Sigmoid colon (tissue), 7 donors: ENCODE results near the gene ANXA3. TPM values are rescaled to one million over a fixed set of nuclear protein-coding genes. Genes with fewer than 3 reads are reported as not detected.

Experiments used
- DNase-seq: peaks from one replicate; pipeline ENCODE4 v3.0.0-alpha.2; 2019
- H3K27ac ChIP-seq, 4 donors: fragments of 200-600 bp; sonication (generic); one replicate each; pipeline ENCODE4 v1.5.1; 2016 to 2019; ENCODE audit warnings: mild to moderate bottlenecking in 1 of 4
- H3K27me3 ChIP-seq, 3 donors: fragments of 200-600 bp; sonication (generic); one replicate each; pipeline ENCODE4 v1.5.1; 2019; ENCODE audit warnings: mild to moderate bottlenecking in 1 of 3
- H3K36me3 ChIP-seq, 4 donors: fragments of 200-600 bp; sonication (generic); one replicate each; pipeline ENCODE4 v1.5.1; 2016 to 2019
- H3K4me1 ChIP-seq, 4 donors: fragments of 200-600 bp; sonication (generic); one replicate each; pipeline ENCODE4 v1.5.1; 2017 to 2019
- H3K4me3 ChIP-seq, 4 donors: fragments of 200-600 bp; sonication (generic); one replicate each; pipeline ENCODE4 v1.5.1; 2017 to 2019; ENCODE audit warnings: mild to moderate bottlenecking in 2 of 4, moderate library complexity in 1 of 4
- H3K9me3 ChIP-seq, 4 donors: fragments of 200-600 bp in 3 of 4; sonication (generic) in 3 of 4; one replicate each; pipeline versions ENCODE4 v1.5.1 to v1.6.1; 2013 to 2019
- CTCF ChIP-seq, 4 experiments: fragments of 450-650 bp in 3 of 4; fragments of 200-600 bp in 1 of 4; IDR thresholded peaks; one replicate each; pipeline ENCODE4 v1.5.1; 2016 to 2019; ENCODE audit warnings: antibody characterized with exemption in 4 of 4, mild to moderate bottlenecking in 3 of 4, moderate library complexity in 2 of 4
- EP300 ChIP-seq, 4 donors: sonication (generic); formaldehyde crosslinking; IDR thresholded peaks; one replicate each; pipeline ENCODE4 v1.6.1; 2017; ENCODE audit warnings: antibody characterized with exemption in 4 of 4
- POLR2A ChIP-seq, 2 donors: fragments of 450-650 bp; IDR thresholded peaks; one replicate each; pipeline ENCODE4 v1.6.1; 2016; ENCODE audit warnings: antibody characterized with exemption in 2 of 2, mild to moderate bottlenecking in 2 of 2, moderate library complexity in 2 of 2
- POLR2AphosphoS5 ChIP-seq, 4 donors: sonication (generic); formaldehyde crosslinking; IDR thresholded peaks; one replicate each; pipeline ENCODE4 v1.6.1; 2017; ENCODE audit warnings: antibody characterized with exemption in 4 of 4
- WGBS, 2 donors: extraction: QIAGEN DNeasy Blood & Tissue Kit; methylation state at CpG; one replicate each; pipeline ENCODE4 v1.1.7; 2013; 5-methylcytosine and 5-hydroxymethylcytosine counted together
- intact Hi-C: fragments of 100-400 bp; cut with DNase I; formaldehyde crosslinking; loops from one replicate; pipeline ENCODE4 v1.15.1; 2023
- polyA plus RNA-seq, 3 donors: library from polyadenylated mRNA; stranded (reverse); fragments of 200-250 nt; gene quantifications; one replicate each; pipeline ENCODE4 v1.2.3, GENCODE V29; 2013
- total RNA-seq, 4 donors: library from RNA; depleted of rRNA; stranded (reverse); fragments of >200 nt; gene quantifications; one replicate each; pipeline ENCODE4 v1.1.0, GENCODE V29; 2016
- donor health status: healthy with polysubstance abuse.
- donor health status: Bipolar disorder and iron deficiency.
- donor health status: healthy.

Gene ANXA3
- total and polyA plus RNA-seq, 7 donors, result 17.8 to 109 (median 46.4) TPM

- TF ChIP-seq POLR2A (IDR thresholded peaks at IDR 0.05) (no peak), CTCF (IDR thresholded peaks at IDR 0.05) (peak; percentile 84 to 99 (median 93)), POLR2AphosphoS5 (IDR thresholded peaks at IDR 0.05) (no peak), EP300 (IDR thresholded peaks at IDR 0.05) (no peak)
- H3K27ac ChIP-seq, result peak overlapping the region; percentile 79 to 83 (median 80)
- WGBS, 2 donors, result 38% methylated on average over 4 of the region's 4 CpGs
- peak; percentile 76 for DNase-seq
- intact Hi-C loops, result loop anchor here (1.0 to 10.0 kb wide), 2 partner anchors 130 to 220 kb away; no protein-coding TSS in a partner anchor
- H3K36me3 ChIP-seq, result no peaks in the 10 kb centered on the region
- H3K9me3 ChIP-seq, result no peaks in the 10 kb centered on the region
- no peaks in the 10 kb centered on the region for H3K27me3 ChIP-seq
- no peak overlapping the region for H3K4me3 ChIP-seq
- peaks cover 0 to 23% (median 18%) of the 10 kb centered on the region in 4 donors for H3K4me1 ChIP-seq
Observed at GRCh38 chr4:78644744-78645330, 93.3 kb downstream of the ANXA3 start.

- H3K36me3 ChIP-seq, result no peaks in the 10 kb centered on the region
- H3K9me3 ChIP-seq, result no peaks in the 10 kb centered on the region
- no peak for TF ChIP-seq EP300 (IDR thresholded peaks at IDR 0.05)
- no peak for TF ChIP-seq CTCF (IDR thresholded peaks at IDR 0.05)
- TF ChIP-seq POLR2AphosphoS5 (IDR thresholded peaks at IDR 0.05), result peak; percentile 26 to 57 (median 42)
- H3K27ac ChIP-seq, result peak overlapping the region; percentile 79 to 83 (median 80)
- intact Hi-C loops, result loop anchor here (10.0 kb wide), 1 partner anchor 219 kb away; no protein-coding TSS in a partner anchor
- H3K4me1 ChIP-seq, result peaks cover 0 to 23% (median 18%) of the 10 kb centered on the region in 4 donors
- DNase-seq, result peak; percentile 94
- WGBS, 2 donors, result 45 to 55% methylated on average over 10 of the region's 10 CpGs
- no peaks in the 10 kb centered on the region for H3K27me3 ChIP-seq
- H3K4me3 ChIP-seq, result peak overlapping the region in 1 of 4 donors; percentile 8
Observed at GRCh38 chr4:78645853-78646757, 94.5 kb downstream of the ANXA3 start.

GRCh38 chr4:78647272-78647671, 95.7 kb downstream of the ANXA3 start:
- Histone ChIP-seq H3K27ac (peak overlapping the region in 2 of 4 donors; percentile 81 to 83), H3K27me3 (no peaks in the 10 kb centered on the region), H3K4me1 (peaks cover 0 to 23% (median 20%) of the 10 kb centered on the region in 4 donors), H3K4me3 (no peak overlapping the region), H3K36me3 (no peaks in the 10 kb centered on the region), H3K9me3 (no peaks in the 10 kb centered on the region)
- WGBS, 2 donors, result 25 to 66% methylated on average over 2 of the region's 2 CpGs
- no peak for DNase-seq
- no peak for TF ChIP-seq CTCF (IDR thresholded peaks at IDR 0.05)
- no peak for TF ChIP-seq POLR2A (IDR thresholded peaks at IDR 0.05)
- TF ChIP-seq EP300 (IDR thresholded peaks at IDR 0.05), result no peak
- no peak for TF ChIP-seq POLR2AphosphoS5 (IDR thresholded peaks at IDR 0.05)
- intact Hi-C loops, result loop anchor here (10.0 kb wide), 1 partner anchor 218 kb away; no protein-coding TSS in a partner anchor

- intact Hi-C loops, result loop anchor here (10.0 kb wide), 1 partner anchor 216 kb away; no protein-coding TSS in a partner anchor
- 78 to 79% methylated on average over 4 of the region's 4 CpGs for WGBS, 2 donors
- no peak for DNase-seq
- no peak overlapping the region for H3K4me3 ChIP-seq
- no peak for TF ChIP-seq EP300 (IDR thresholded peaks at IDR 0.05)
- TF ChIP-seq POLR2AphosphoS5 (IDR thresholded peaks at IDR 0.05), result no peak
- no peak for TF ChIP-seq CTCF (IDR thresholded peaks at IDR 0.05)
- no peak for TF ChIP-seq POLR2A (IDR thresholded peaks at IDR 0.05)
- H3K27me3 ChIP-seq, result no peaks in the 10 kb centered on the region
- H3K27ac ChIP-seq, result no peak overlapping the region
- H3K36me3 ChIP-seq, result no peaks in the 10 kb centered on the region
- H3K4me1 ChIP-seq, result peaks cover 0 to 29% (median 20%) of the 10 kb centered on the region in 4 donors
- H3K9me3 ChIP-seq, result no peaks in the 10 kb centered on the region
Observed at GRCh38 chr4:78648640-78649363, 97.2 kb downstream of the ANXA3 start.
